ENCODE data around the gene CALML6. TPM values are rescaled to one million over a fixed set of nuclear protein-coding genes. Genes with fewer than 3 reads are reported as not detected.

The CALML6 gene
- total RNA-seq, 4 donors from 2014 or later: 0.42 to 0.78 TPM; not detected in 2

DNA sequence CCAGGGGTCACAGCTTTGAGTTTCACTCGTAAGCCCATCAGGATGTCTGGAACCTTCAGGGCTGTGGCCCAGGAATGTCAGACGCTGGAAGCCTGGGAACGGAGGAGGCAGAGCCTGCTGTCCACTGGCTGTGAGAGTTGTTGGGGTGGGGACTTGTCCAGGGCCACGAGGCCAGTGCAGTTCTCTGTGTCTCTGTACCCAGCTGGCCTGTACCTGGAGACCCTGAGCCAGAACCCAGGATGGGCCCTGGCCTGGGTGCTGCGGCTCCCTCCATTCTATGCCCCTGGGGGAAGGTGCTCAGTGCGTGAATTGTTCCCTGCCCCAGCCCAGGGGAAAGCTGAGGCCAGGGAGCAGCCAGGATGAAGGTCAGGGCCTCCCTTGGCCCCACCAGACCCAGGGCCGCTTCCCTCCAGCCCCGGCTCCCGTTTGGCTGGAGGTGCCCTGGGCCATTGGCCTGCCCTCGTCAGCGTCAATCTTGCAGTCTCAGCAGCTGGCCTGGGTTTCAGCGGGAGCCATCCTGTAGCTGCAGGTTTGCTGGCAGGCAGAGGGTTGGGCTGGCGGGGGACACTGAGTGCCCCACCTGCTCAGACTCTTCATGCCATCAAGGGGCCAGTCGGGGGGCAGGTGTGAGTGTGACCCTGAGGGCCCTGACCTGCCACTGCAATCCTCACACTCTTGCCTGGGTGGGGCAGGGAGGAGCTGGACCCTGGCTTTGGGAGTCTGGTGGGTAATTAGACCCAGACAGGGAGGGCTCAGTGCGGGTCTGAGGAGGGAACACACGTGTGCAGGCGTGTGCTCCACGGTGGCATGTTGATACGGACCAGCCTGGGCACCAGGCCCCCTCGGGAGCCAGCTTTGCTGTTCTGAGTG, 724 bp upstream of the CALML6 start:
- H3K4me1 ChIP-seq: peaks cover 0 to 22% (median 14%) of the 10 kb centered on the region in 4 donors
- 67 to 79% methylated on average over 10 to 20 of the region's 20 CpGs for WGBS, 2 donors
- no peak for DNase-seq (ENCODE audit: low spot score in 2 of 2)
- TF ChIP-seq EP300 (IDR thresholded peaks at IDR 0.05): no peak
- no peak for TF ChIP-seq POLR2A (IDR thresholded peaks at IDR 0.05)
- TF ChIP-seq, protein P1, sequence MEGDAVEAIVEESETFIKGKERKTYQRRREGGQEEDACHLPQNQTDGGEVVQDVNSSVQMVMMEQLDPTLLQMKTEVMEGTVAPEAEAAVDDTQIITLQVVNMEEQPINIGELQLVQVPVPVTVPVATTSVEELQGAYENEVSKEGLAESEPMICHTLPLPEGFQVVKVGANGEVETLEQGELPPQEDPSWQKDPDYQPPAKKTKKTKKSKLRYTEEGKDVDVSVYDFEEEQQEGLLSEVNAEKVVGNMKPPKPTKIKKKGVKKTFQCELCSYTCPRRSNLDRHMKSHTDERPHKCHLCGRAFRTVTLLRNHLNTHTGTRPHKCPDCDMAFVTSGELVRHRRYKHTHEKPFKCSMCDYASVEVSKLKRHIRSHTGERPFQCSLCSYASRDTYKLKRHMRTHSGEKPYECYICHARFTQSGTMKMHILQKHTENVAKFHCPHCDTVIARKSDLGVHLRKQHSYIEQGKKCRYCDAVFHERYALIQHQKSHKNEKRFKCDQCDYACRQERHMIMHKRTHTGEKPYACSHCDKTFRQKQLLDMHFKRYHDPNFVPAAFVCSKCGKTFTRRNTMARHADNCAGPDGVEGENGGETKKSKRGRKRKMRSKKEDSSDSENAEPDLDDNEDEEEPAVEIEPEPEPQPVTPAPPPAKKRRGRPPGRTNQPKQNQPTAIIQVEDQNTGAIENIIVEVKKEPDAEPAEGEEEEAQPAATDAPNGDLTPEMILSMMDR (IDR thresholded peaks at IDR 0.05): no peak
- no peaks in the 10 kb centered on the region for H3K36me3 ChIP-seq
- no peaks in the 10 kb centered on the region for H3K9me3 ChIP-seq
- no peak overlapping the region for H3K27ac ChIP-seq
- peaks cover 0 to 13% of the 10 kb centered on the region in 2 donors for H3K27me3 ChIP-seq
- H3K4me3 ChIP-seq: no peak overlapping the region

DNA sequence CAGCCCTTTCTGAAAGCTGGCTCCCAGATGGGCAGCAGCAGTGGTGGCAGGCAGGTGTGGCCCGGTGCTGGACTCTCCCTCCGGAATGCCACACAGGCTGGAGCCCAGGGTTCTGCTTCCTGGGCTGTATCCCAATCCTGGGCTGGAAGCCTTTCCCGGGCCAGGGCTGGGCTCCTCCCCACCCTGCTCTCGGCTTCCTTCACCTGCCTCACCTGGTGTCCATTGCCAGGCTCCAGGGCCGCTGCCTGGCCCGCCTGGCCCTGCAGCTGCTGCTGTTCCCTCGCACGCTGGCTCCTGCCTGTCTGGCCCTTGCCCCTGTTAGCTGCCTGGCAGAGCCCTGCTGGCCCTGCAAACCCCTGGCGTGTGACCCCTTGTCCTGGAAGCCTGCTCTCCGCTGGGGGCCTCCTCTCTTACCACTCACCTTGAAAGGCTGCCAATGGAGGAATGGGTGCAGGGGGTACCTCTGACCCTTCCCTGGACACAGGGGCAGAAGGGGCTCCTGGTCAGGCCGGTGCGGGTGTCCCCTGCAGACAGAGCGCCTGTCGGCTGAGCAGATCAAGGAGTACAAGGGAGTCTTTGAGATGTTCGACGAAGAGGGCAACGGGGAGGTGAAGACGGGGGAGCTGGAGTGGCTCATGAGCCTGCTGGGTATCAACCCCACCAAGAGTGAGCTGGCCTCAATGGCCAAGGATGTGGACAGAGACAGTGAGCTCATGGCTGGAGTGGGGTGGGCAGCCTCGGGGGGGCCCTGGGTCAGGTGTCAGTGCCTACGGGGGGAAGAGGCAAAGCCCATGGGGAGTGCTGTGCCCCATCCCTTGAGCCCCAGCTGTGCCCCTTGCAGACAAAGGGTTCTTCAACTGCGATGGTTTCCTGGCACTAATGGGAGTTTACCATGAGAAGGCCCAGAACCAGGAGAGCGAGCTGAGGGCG, 1.1 kb downstream of the CALML6 start:
- no peak for DNase-seq (ENCODE audit: low spot score in 2 of 2)
- Histone ChIP-seq H3K4me1 (peaks cover 0 to 20% (median 12%) of the 10 kb centered on the region in 4 donors), H3K9me3 (no peaks in the 10 kb centered on the region), H3K36me3 (no peaks in the 10 kb centered on the region), H3K4me3 (no peak overlapping the region), H3K27ac (no peak overlapping the region), H3K27me3 (peaks cover 0 to 13% of the 10 kb centered on the region in 2 donors)
- 79 to 81% methylated on average over 20 to 23 of the region's 23 CpGs for WGBS, 2 donors
- TF ChIP-seq EP300 (IDR thresholded peaks at IDR 0.05) (no peak), POLR2A (IDR thresholded peaks at IDR 0.05) (no peak)
- TF ChIP-seq, protein P1 (IDR thresholded peaks at IDR 0.05): no peak

DNA sequence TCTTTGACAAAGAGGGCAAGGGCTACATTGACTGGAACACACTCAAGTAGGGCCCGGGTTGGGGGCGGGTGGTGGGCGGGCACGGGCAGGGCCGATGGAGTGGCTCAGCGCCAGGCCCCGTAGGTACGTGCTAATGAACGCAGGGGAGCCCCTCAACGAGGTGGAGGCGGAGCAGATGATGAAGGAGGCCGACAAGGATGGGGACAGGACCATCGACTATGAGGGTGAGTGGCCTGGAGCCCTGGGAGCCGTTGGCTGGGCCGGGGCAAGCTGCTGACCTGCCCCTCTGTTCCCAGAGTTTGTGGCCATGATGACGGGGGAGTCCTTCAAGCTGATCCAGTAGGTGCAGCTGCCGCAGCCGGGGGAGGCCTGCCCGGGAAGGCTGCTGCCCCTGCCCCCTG, 1.8 kb downstream of the CALML6 start:
- Histone ChIP-seq H3K36me3 (no peaks in the 10 kb centered on the region), H3K9me3 (no peaks in the 10 kb centered on the region), H3K4me3 (no peak overlapping the region), H3K4me1 (peaks cover 0 to 20% (median 12%) of the 10 kb centered on the region in 4 donors), H3K27me3 (peaks cover 0 to 13% of the 10 kb centered on the region in 2 donors), H3K27ac (no peak overlapping the region)
- no peak for TF ChIP-seq EP300 (IDR thresholded peaks at IDR 0.05)
- TF ChIP-seq POLR2A (IDR thresholded peaks at IDR 0.05): no peak
- TF ChIP-seq, protein P1 (IDR thresholded peaks at IDR 0.05): no peak
- 63 to 78% methylated on average over 16 to 19 of the region's 19 CpGs for WGBS, 2 donors
- DNase-seq (ENCODE audit: low spot score in 2 of 2): no peak

DNA sequence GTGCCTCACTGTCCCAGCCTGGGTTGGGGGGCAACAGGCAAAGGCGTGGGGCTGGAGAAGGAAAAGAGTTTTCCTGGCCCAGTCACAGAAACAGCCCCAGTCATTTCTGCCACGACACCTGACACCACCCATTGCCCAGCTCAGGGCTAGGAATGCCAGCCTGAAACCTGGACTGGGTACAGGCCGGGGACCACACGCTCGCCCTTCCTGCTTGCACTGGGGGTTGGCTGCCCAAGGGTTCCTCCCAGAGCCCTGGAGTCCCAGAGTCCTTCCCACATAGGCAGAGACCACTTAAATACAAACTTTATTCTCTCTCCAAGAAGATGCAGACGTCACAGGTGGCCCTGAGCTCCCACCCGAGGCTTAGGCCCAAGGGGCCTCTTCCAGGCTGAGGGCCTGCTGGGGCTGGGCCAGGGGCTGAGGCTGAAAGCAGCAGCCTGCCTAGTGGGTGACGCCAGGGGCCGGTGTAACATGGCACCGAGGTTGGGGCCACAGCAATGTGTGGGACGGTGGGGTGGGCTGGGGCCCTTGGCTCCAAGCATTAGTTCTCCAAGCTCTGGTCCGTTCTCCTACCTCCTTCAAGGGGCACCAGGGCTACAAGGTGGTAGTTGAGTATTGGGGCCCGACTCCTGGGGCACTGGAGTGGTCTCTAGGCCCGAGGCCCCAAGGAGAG, 2.4 kb downstream of the CALML6 start:
- TF ChIP-seq, protein P1 (IDR thresholded peaks at IDR 0.05): no peak
- TF ChIP-seq POLR2A (IDR thresholded peaks at IDR 0.05) (no peak), EP300 (IDR thresholded peaks at IDR 0.05) (no peak)
- DNase-seq (ENCODE audit: low spot score in 2 of 2): no peak
- no peaks in the 10 kb centered on the region for H3K9me3 ChIP-seq
- H3K36me3 ChIP-seq: no peaks in the 10 kb centered on the region
- H3K27me3 ChIP-seq: peaks cover 0 to 13% of the 10 kb centered on the region in 2 donors
- H3K27ac ChIP-seq: no peak overlapping the region
- H3K4me3 ChIP-seq: no peak overlapping the region
- peaks cover 0 to 21% (median 12%) of the 10 kb centered on the region in 4 donors for H3K4me1 ChIP-seq
- 93% methylated on average over 12 to 14 of the region's 14 CpGs for WGBS, 2 donors

All from tibial nerve (tissue), 4 donors.